GM08714 (cell line): Measurements from ENCODE around the gene KLHL15.
A peak's percentile ranks its signal among the peaks of the same experiment; 100 is the strongest.

ENCODE experiments used
- H3K4me3 ChIP-seq: fragments of 200-500 bp; sonication (Bioruptor generic); 2 replicates; pipeline ENCODE4 v1.5.1; 2014; ENCODE audit warnings: mild to moderate bottlenecking, low read length, inconsistent platforms
- ZNF274 ChIP-seq: IDR thresholded peaks from 2 replicates; pipeline ENCODE4 v1.6.1; 2012; ENCODE audit warnings: mild to moderate bottlenecking, low read depth, low read length

Gene KLHL15

DNA sequence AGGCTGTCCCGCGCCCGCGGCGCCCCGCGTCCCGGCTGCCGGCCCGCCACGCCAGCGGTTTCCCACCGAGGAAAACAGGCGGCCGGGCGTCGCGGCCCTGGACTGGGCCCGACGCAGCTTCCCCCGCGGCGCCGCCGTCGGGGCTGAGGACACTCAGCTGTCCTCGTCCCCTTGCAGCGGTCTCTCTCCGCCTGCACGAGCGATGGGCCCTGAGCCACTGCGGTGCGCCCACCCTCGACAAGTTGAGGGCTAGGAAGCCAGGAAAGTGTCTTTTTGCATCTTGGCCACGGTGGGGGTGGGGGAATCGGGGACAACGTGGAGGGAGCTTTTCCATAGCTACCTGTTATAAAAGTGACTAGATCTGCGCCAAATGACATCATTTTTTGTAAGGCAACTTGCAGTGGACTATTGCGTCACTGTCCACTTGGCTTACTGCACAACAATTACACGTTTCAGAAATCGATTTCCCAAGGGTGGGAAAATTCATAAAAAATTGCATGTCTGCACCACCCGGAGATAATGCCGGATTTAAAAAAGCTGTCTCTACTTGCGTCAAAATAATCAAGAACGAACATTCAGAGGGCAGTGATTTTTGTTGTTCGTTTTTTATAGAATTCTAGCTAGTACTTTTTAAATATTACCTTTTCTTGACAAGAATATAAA is 1.1 kb downstream of the KLHL15 start:
- H3K4me3 ChIP-seq: peak overlapping the region; percentile 75
- no peak for TF ChIP-seq ZNF274

DNA sequence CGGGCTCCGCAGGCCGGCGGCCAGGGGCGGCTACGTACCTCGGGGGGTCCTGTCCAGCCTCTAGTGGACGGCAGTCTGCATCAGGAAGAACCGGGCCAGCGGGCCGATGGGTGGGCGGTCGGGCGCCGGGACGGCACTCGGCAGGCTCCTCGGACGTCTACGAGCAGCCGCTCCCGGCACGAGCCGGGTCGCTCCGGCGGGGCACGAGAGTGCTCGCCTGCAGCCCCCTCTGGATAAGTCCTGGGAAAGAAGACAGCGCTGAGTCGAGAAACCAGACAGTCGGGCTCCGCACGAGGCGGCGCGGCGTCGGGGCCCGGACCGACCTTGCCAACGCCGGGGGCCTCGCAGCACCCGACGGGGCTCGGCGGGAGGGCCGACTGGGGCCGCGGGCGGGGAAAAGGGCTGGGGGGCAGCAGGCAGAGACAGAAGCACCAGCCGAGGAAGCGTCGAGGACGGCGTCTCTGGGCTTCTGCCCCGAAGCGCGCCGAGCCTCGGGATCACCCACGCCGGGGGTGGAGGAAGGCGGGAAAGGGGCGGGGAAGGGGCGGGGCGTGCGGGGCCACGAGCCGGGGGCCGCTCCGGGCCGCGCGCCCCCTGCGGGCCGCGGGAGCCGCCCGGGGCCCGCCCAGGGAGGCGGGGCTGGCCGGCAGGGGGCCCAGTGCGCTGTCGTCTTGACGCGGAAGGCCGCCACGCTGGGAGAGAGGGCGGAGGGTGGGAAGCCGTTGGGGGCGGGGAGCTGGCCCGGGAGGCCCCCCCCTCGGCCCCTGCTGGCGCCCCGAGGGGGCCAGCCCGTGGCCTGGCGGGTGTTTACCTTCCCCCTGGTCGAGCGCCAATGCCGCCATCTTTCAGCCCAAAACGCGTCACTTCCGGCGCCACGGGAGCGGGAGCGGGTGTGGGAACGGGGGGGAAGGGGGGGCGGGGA is 1.9 kb downstream of the KLHL15 start:
- peak overlapping the region; percentile 75 for H3K4me3 ChIP-seq
- no peak for TF ChIP-seq ZNF274

- TF ChIP-seq ZNF274: no peak
- H3K4me3 ChIP-seq: peak overlapping the region; percentile 71
Measured at GRCh38 chrX:24023972-24024669, 2.9 kb downstream of the KLHL15 start.

DNA sequence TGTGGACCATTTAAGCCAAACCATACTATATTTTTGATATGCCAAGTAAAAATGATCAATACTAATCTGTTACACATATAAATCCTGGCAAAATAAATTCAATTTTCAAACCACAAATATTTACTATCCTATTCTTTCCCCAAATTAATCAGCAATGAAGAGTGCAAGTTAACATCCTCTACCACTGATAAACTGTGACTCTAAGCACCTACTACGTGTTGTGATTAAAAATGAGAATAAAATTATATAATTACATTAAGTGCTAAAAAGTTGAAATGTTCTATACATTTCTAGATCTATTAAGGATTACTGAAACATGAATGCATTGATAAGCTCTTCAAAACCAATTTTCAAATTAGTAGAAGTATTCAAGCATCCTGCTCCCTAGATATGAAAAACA is 3.4 kb downstream of the KLHL15 start:
- no peak for TF ChIP-seq ZNF274
- H3K4me3 ChIP-seq: peak overlapping the region; percentile 71; the same call in 1 of the 2 replicates

- TF ChIP-seq ZNF274: no peak
- no peak overlapping the region; the same call in 1 of the 2 replicates for H3K4me3 ChIP-seq
Measured at GRCh38 chrX:24020306-24020876, 6.6 kb downstream of the KLHL15 start.

DNA sequence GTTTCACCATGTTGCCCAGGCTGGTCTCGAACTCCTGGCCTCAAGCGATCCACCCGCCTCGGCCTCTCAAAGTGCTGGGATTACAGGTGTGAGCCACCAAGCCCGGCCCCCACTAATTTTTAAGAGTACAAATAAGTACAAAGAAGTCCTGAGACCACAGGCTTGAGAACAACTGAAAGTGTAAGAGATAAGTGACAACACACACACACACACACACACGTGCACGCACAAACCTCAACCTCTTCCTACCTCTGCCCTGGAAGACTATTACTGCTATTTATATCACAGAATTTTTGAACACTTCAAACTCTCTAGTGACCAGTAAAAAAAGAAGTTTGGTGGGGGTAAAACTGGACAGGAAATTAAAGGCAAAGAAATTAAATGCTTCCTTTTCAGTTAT is 7.5 kb downstream of the KLHL15 start:
- TF ChIP-seq ZNF274: no peak
- no peak overlapping the region; the same call in 1 of the 2 replicates for H3K4me3 ChIP-seq

DNA sequence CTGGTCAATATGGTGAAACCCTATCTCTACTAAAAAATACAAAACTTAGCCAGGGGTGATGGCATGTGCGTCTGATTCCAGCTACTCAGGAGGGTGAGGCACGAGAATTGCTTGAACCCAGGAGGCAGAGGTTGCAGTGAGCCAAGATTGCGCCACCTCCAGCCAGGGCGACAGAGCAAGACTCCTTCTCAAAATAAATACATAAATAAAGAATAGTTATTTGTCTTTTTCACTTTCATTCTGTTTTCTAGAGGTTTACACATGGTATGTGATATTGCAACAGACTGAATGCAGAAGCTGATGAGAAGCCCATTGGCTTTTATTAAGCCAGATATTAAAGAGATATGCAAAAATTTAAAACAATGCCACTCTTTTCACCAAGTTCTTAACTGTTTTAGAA is 8.2 kb downstream of the KLHL15 start:
- no peak for TF ChIP-seq ZNF274
- no peak overlapping the region for H3K4me3 ChIP-seq

GRCh38 chrX:24017674-24018073 is 9.3 kb downstream of the KLHL15 start:
- TF ChIP-seq ZNF274: no peak
- no peak overlapping the region for H3K4me3 ChIP-seq

DNA sequence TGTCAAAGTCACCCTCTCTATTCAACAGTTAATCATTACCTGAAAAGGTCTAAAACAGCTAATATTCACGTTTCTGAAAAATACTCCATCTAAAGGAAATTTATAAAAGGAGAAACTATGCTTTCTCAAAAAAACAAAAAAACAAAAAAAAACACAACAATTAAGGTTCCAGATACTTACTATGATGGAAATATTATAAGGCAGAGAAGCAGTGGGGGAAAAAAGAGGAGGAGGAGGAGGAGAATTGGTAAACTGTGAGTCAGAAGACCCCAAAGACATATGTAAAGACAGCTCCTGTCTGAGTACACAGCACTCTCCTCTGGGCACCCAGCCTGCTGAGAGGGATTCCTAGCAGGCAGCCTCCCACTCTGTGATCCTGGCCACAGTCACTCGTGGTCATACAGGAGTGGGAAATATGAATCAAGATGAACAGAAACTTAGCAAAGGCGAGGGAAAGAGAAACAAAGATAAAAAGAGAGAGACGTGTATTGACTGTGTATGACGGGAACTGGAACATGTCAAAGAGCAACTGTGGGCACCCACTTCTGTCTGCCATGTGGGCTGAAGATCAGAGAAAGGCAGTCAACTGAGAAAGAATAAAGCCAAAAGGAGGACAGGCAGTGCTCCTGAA is 12.5 kb downstream of the KLHL15 start:
- TF ChIP-seq ZNF274: no peak
- H3K4me3 ChIP-seq: peak overlapping the region; percentile 54; the same call in 1 of the 2 replicates

DNA sequence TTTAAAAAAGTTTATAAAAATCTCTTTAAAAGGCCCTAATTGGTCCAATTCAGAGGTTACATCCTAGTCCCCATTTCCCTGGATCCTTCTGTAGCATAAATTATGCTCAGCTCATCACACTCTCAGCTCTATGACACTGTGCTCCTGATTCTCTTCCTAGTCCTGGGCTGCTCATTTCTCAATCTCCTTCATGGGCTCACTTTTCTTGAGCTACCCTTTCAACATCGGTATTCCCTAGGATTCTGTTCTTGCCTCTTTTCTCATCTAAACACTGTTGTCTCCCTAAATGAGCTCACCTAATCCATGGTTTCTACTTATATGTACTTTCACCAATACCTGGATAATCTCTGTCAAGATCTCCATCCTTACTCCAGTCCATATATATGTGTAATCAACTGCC is 14.7 kb downstream of the KLHL15 start:
- TF ChIP-seq ZNF274: no peak
- H3K4me3 ChIP-seq: no peak overlapping the region

DNA sequence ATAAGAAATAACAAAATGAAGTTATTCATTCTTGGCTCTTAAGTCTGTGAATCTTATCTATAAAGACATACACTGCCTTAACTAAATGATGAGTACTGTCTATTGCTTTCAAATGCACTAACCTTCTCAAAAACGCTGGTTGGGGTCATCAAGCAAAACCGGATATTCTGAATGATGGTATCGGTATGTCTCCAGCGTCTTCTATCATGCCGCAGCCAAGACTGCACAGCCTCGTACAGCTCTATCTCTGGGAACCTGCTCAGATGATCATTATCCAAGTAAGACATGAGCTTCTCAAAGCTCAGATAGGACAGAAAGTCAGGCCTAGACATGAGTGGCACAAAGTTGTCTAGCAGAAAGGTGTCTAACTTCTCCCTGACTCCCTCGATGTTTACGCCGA is 21.1 kb downstream of the KLHL15 start:
- TF ChIP-seq ZNF274: no peak
- no peak overlapping the region for H3K4me3 ChIP-seq

- no peak overlapping the region for H3K4me3 ChIP-seq
- no peak for TF ChIP-seq ZNF274
Measured at GRCh38 chrX:24005028-24005427, 22.0 kb downstream of the KLHL15 start.

DNA sequence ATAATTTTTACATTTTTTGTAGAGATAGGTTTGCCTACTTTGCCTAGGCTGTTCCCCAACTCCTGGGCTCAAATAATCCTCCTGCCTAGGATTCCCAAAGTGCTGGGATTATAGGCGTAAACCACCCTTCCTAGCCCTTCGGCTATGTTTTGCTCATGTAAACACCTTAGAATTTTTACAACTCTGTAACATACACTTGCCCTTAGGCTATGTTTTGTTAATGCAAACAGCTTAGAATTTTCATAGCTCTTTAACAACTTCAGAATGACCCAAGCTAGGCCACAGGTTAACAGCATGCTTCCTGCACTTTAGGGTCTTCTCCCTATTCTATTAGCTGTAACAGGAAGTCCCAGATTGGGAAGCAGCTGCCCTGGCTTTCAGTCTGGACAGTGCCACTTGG is 24.2 kb downstream of the KLHL15 start:
- H3K4me3 ChIP-seq: no peak overlapping the region
- no peak for TF ChIP-seq ZNF274

GRCh38 chrX:24002167-24002566 is 24.8 kb downstream of the KLHL15 start:
- no peak overlapping the region for H3K4me3 ChIP-seq
- TF ChIP-seq ZNF274: no peak

DNA sequence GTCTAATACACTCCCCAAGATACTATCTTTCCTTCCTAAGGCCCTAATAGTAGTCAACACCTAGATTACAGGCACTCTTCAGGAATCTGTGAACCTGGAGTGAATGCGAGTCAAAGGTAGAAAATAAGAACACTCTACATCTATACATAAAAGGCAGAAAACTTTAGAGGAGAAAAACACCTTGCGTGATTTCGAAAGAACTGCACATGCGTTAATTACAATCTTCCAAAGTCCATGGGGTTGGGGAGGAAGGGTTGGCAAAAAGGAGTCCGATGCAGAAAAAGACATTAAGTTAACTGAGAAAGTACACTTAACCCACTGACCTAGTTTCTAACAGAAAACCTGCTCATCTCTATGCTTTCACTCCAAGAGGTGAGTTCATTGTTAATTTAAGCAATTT is 27.3 kb downstream of the KLHL15 start:
- no peak for TF ChIP-seq ZNF274
- no peak overlapping the region for H3K4me3 ChIP-seq
